NCI-H526 treated with DMSO at 0.1 percent for 48 hours (cell line): ENCODE data around the gene INSRR.
A peak's percentile ranks its signal among the peaks of the same experiment; 100 is the strongest.

Source experiments
- DNase-seq: peaks from one replicate; lab custom pipeline; 2025; lab: John Stamatoyannopoulos, UW

INSRR gene

GRCh38 chr1:156858959-156859522, at the start of gene INSRR:
Gene INSRR (minus strand): TSS chr1:156859117. CDS start chr1:156858621, 496 bp downstream.
- DNase-seq, result no peak

GRCh38 chr1:156908541-156908940, 49.6 kb upstream of the INSRR start:
- DNase-seq, result no peak

DNA sequence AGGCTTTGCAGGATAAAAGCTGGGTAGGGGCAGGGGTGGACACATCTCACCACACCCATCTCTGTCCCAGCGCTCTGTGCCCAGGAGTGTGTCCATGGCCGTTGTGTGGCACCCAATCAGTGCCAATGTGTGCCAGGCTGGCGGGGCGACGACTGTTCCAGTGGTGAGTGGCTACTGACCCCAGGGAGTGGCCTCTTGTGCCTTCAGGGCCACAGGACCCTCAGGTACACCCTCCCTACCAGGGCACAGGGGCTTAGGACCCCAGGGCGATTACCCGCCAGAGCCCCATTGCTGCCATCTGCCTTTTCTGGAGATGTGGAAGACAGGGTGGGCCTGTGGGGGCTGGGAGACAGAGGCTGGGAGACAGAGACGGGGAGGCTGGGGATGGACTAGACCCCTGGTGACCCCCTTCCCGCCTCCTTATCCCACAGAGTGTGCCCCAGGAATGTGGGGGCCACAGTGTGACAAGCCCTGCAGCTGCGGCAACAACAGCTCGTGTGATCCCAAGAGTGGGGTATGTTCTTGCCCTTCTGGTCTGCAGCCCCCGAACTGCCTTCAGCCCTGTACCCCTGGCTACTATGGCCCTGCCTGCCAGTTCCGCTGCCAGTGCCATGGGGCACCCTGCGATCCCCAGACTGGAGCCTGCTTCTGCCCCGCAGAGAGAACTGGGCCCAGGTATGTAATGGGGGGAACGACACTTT, 47.4 kb upstream of the INSRR start:
- DNase-seq, result no peak

DNA sequence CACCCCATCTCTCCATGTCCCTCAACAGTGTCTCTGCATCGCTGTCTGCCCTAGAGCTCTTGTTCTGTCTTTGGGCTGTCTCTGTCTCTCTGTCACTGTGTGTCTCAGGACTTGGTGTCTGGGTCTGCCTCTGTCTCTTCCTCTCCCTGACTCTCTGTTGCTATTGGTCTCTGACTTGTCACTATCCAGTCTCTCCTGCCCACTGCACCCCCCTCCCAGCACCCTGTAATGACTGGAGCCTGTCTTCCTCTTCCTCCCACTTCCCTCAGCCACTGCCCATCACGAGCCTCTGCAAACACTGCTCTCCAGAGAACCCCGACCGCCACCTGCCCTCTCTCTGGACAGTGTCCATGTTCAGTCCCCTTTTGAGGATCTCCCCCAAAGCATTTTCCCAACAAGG, 46.7 kb upstream of the INSRR start:
- DNase-seq, result no peak

DNA sequence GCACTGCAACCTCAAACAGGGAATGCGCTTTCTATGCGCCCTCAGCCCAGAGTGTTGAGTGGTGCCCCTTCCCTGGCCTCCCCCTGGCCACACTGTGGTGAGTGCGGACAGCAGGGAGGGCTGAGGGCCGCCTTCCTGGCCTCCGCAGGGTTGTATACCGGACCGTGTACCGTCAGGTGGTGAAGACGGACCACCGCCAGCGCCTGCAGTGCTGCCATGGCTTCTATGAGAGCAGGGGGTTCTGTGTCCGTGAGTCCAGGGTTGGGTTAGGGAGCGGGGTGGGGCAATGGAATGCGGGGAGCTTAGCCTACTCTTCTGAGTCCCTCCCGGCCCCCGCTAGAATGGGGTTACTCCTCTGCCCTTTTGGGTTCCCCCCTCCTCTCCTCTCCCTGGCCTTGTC, 46.3 kb upstream of the INSRR start:
- DNase-seq, result no peak

DNA sequence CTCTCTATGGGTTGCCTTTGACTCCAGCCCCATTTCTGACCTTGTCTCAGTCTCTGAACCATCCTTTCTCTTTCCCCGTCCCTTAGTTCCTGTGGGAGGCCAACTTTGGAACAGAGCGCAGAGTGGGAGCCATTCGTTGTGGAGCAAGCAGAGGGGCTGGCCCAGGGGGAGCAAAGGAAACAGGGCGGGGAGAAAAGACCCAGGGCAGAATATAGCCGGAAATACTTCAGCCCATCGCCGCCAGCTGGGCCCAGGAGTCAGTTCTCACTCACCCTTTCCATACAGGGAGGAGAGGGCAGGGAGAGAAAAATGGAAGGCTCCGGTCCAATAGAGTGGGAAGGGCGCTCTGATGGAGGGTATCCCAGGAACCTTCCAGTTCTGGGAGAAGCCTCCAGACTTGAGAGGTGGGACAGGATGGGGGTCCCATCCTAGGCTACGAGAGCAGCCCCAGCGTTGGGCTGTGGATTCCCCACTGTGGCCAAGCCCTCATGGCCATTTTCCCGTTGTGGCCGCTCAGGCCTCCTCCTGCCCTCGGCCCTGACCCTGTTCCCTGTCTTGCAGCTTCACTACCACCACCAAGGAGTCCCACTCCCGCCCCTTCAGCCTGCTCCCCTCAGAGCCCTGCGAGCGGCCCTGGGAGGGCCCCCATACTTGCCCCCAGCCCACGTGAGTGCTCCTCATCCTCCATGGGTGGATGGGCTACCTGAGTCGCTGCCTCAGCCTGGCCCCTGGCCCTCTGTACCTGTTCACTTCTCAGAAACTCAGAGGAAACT, 45.5 kb upstream of the INSRR start:
- DNase-seq, result no peak

- no peak for DNase-seq
These were observed 44.6 kb upstream of the INSRR start for GRCh38 chr1:156903328-156904091.

DNA sequence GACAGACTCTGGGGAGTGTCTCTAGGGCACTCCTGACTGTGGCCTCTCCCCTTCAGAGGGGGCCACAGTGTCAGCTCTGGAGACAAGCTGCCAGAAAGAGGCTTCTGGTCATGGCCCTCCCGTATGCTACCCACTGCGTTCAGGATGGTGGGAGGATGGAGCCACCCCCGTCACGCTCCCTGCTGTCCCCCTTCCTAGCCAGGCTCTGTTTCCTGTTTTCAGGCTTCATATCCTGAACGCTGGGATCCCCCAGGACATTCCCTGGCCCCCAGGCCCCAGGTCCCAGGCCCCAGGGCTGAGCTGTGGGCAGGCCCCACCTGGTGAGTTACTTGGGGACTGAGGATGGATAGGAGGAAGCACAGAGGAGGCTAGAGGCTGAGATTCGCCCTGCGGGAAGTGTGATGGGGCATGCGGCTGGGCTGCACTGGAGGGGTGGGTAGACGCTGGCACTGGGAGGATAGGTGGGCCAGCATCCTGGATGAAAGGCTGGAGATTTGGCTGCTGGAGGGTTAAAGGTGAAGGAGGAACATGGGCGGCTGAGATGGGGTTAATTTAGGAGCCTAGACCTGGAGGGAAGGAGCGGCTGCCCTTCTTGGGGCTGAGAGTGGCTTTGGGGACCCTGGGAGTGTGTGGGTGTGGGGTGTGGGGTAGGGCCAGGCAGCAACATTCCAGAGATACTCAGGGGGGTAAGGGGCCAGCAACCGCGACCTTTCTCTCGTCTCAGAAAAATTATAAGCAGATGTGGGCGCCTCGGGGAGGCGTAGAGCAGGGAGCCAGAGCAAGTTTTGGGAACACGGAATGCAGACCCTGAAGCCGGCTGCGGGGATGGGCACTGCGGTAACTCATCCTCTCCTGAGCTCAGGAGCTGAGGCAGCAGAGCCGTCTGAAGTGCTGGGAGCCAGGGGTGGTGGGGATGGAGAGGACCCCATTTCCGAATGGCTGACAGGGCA, 43.3 kb upstream of the INSRR start:
- DNase-seq, result no peak

- no peak for DNase-seq
These were observed 42.6 kb upstream of the INSRR start for GRCh38 chr1:156901590-156901900.

- no peak for DNase-seq
These were observed 42.1 kb upstream of the INSRR start for GRCh38 chr1:156900896-156901589.

- DNase-seq, result peak; percentile 23
These were observed 41.2 kb upstream of the INSRR start for GRCh38 chr1:156899956-156900718.

GRCh38 chr1:156898971-156899664, 40.2 kb upstream of the INSRR start:
- no peak for DNase-seq

DNA sequence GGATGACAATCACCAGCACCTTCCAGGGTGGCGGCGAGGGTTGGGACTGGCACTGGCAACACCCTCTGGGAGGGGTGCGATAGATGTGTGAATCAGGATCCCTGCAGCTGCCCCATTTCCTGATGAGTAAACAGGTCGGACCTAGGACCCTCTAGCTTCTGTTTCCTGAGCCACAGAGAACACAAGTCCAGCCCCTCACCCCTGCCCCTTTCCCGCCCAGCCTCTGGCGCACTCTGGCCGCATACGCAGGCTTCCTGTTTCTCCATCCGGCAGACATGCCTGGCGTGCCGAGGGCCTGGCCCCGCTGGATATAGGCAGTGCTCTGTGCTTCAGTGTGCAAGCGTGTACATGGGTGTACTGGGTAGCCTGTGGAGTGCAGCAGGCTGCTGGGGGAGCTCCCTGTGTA, 39.2 kb upstream of the INSRR start:
- no peak for DNase-seq

DNA sequence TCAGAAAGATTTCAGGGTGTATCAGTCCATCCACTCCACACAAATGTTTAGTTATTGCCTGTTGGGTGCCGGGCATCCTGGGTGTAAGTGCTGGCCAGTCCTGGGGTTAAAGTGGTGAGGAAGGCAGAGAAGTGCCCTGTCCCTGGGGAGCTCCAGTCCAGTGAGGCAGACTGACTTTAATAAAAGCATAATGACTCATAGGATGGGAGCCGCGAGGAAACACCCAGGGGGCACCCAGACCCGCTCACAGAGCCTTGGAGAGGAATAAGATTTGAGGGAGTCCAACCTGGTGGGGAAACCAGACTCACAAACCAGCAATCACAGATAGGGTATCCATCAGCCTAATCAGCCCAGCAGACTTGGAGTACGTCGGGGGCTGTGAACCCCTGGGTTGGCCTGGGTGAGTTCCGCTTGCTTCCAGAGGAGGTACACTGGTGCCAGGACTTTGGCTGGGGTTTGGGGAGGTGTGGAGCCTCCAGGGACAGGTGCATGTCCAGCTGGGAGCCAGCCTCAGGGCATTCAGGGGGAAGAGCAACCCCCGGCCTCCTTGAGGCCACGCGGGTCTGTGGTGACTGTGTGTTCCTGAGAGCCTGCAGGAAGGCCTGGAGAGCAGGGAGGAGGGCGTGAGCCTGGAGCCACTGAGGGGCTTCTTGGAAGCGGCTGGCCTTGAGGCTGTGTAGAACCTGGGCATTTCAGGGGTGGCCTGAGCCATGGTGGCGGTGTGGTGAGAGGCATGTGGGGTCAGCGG, 38.3 kb upstream of the INSRR start:
- no peak for DNase-seq

DNA sequence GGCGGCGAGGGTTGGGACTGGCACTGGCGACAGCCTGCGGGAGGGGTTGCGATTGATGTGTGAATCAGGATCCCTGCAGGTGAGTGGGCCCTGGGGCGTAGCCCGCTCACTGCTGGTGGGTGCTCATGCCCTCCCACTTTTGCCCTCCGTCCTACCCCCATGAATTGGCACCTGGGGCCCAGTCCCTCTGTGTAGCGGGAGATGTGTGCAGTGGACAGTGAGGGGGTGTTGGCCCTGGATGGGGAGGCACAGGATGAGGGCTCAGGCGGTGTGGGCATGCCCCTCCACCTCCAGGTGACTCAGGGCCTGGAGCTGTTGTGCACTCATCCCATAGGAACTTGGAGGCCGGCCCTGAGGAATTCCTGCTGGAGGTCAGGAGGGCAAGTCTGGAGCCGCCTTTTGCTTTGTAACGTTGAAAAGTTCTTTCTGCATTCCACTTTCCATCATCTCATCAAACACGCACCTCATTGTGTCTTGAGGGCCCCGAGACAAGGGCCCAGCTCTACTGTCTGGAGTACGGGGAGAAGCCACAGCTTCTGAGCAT, 37.6 kb upstream of the INSRR start:
- DNase-seq, result no peak

DNA sequence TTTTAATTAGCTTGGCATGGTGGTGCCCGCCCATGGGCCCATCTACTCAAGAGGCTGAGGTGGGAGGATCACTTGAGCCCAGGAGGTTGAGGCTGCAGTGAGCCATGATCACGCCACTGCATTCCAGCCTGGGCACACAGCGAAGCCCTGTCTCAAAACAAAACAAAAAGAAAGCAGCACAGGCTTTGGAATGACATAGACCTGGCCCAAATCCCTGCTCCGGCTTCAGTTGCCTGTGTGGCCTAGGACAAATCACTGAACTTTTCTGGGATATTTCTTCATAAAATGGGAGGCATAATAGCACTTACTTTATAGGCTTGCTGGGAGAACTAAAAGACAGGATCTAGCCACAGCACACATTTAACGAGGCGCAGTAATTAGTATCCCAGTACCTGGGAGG, 37.0 kb upstream of the INSRR start:
- no peak for DNase-seq

GRCh38 chr1:156895455-156895812, 36.5 kb upstream of the INSRR start:
- DNase-seq, result no peak

DNA sequence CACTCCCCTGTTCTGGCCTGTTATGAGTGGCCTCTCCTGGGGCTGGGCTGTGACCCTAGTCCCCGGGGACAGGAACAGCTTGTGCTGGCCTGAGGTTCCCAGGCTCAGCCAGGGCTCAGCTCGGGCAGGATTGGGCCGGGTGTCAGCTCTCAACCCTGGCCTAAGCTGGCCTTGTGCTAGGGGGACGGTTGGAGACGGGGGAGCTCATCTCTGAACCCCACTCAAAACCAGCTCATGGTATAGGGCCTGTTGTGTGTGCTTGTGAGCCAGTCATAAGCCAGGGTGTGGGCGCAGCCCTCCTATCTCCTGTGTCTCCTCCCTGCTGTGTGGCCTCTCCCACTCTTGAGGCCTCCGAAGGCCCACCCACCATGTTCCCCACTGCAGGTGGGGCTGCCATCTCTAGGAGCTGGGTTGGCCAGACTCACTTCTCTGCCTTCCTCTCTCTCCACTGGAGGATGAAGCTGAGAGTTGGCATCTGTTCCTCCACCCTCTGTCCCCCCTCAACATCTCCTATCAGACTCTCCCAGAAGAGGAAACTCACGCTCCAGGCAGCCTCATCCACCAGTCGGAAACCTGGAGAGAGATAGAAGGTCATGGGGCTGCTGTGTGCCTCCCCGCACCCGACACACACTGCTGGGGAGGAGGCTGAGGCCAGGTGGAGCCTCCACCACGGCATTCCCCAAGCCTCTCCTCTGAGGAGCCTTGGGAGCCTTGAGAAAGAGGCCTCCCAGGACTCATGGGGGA, 36.0 kb upstream of the INSRR start:
- no peak for DNase-seq
